GM12873 (cell line): ENCODE measurements around the gene C3AR1.

Experiments used
- TF ChIP-seq, protein P1 (sequence below): IDR thresholded peaks from 2 replicates; pipeline ENCODE4 v1.5.1; 2012; ENCODE audit warnings: low read depth, mild to moderate bottlenecking, moderate library complexity, low read length, control low read depth; ENCODE audit not compliant: insufficient read depth; ENCODE audit errors: missing control alignments

Gene C3AR1

DNA sequence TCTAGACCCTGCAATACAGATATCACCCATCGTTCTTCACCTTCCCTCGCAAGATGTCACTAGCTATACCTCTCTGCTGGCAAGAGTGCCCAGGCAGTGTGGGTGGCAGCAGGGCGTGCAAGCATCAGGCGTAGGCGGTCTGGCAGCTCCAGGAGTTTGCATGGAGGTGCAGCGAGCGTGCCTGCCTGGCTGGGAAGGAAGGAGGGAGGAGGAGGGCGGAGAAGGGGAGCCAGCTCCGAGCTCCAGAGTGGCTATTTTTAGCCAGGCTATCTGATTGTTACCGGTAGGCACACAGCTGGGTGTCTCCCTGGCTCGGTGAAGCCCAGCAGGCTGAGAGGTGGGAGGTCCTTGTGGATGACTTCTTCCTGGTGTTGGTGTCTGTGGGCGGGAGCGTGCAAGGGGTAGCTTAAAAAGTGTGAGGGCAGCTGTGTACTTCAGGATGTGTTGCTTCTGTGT is 27.5 kb downstream of the C3AR1 start:
- TF ChIP-seq, protein P1, sequence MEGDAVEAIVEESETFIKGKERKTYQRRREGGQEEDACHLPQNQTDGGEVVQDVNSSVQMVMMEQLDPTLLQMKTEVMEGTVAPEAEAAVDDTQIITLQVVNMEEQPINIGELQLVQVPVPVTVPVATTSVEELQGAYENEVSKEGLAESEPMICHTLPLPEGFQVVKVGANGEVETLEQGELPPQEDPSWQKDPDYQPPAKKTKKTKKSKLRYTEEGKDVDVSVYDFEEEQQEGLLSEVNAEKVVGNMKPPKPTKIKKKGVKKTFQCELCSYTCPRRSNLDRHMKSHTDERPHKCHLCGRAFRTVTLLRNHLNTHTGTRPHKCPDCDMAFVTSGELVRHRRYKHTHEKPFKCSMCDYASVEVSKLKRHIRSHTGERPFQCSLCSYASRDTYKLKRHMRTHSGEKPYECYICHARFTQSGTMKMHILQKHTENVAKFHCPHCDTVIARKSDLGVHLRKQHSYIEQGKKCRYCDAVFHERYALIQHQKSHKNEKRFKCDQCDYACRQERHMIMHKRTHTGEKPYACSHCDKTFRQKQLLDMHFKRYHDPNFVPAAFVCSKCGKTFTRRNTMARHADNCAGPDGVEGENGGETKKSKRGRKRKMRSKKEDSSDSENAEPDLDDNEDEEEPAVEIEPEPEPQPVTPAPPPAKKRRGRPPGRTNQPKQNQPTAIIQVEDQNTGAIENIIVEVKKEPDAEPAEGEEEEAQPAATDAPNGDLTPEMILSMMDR = no peak

DNA sequence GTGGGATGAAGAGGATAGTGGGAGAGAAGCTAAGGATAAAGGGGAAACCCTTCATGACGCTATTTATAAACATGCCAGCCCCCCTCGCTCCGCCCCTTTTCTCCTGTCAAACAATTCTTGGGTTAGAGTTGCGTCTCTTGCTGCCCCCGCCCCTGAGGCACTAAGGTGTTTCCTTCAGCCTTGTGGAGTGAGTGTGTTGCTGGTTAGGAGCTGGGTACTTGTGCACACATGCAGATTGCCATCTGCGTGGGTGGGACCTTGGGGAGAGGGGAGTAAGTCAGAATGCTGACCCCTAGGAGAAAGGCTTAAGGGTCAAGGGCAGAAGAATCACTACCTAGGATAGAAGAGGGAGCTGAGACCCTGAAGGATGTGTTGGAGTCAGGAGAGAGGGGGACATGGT is 28.2 kb downstream of the C3AR1 start:
- TF ChIP-seq, protein P1 = no peak

DNA sequence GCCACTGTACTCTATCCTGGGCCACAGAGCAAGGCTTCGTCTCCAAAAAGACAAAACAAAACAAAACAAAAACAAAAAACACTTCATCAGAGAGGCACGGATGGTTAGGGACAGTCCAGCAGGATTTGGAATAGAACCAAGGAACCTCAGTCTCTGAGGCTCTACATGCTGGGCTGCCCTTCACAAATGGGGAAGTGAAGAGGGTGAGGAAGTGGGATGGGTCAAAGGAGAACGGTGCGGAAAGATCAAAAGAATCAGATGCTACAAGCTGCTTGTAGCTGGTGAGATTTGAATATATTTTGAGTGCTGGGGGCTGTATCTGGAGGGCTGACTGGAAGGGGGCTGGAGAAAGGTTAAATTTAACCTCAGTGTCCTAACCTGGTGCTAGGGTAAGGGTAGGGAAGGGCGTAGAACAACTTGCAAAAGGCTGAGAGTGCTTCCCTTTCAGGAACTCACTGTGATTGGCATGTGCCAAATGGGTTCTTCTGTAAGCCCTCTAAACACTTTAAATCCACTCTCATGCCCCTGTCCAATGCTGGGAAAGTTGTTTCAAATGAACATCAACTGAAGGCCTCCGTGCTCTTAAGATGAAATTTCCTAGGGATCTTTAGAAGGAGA is 29.0 kb downstream of the C3AR1 start:
- TF ChIP-seq, protein P1 = no peak

DNA sequence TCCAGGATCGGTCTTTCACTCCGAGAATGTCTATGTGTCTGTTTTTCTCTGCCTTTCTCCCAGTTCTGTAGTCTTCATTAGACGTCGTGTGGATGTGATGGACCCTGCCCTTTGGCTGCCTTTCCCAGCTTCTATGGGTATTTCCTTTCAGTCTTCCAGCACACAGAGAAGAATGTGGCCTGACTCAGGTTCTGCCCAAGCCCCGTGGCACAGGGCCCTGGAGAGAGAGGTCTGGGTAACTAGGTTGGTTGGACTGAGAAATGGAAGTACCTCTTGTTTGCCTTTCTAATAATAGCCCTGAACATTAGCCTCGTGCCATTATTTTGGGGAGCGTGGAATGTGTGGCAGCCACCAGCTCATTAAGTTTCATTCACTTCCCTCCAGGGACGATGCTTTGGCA is 29.8 kb downstream of the C3AR1 start:
- TF ChIP-seq, protein P1 = no peak

DNA sequence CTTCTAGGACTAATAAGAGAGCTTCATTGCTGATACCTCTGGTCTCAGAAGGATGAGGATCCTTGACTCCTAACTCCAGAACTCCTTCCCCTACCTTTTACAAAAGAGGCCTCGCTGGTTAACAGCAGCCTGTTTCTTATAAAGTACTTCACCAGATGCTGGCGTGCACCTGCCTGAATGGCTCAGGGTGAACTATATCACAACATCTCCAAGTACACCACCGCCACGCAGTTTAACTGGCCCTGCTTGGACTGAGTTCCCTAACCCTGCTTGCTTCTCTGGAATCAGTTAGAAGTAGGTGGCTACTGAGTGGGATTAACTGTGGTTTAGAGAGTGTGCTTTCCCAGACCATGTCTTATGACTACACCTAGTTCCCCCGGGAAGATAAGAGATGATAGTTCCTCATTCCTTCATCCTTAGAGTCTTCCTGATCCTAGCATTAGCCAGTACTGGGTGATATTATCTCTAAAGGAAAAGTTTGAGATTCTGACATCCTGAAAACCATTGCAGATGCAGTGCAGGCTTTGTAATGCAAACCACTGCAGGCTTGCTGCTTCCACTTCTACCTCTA is 30.6 kb downstream of the C3AR1 start:
- TF ChIP-seq, protein P1 = no peak

DNA sequence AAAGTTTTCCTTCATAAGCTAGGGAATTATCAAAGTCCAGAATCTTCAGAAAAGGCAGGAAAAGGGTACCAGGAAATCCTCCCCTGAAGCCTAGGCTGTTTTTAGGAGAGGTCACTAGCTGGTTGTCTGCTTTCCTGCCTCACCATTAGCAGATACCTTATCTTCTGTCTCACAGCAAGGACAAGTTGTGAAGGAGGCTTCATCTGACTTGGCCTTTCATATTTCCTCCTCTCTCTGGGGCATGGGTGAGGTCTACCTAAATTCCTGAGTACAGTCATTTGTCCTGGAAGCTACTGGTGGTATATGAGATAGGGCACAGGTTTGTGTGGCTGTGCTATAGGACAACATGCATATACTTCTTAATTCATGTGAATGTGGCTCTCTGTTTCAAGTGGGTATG is 31.4 kb downstream of the C3AR1 start:
- TF ChIP-seq, protein P1 = no peak

DNA sequence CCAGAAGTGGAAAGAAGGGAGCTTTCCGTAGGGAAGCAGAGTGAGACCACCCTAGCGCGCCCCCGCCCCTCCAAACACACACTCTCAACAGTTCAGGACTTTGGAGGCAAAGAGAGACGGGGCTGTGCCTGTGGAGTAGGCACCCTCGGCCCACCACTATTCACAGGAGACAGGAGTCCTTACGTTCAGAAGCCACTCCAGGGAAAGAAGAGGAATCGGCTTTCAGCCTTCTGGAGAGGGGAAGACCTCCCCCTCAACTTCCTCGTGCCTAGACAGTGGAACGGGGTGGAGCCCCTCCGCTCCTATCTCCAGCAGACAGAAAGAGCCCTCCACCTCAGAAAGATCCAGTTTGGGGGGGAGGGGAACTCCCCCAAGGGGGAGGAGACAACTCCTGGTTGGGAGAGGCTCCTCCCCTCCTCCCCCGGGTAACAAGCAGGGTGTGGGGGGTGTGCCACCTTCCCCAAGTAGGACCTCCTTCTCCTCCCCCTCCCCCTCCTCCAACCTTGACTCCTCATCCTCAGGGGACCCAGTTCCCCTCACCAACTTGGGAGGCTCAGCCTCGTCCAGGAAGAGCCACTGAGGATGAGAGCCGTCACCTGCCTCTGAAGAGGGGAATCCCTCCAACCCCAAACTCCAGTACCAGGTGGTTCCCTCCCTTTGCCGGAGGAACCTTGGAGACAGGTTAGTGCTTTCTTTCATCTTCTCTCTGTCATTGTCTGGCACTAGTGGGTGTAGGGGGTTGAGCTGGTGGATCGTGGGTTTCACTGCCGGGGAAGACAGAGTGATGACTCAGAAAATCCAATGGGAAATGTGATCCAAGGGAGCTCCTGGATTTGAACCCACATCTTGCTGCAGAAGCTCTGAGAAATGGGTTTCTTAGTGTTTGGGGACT is 32.8 kb downstream of the C3AR1 start:
- TF ChIP-seq, protein P1 = no peak
